Transverse colon (tissue), 4 donors: ENCODE results near the gene APIP. TPM values are rescaled to one million over a fixed set of nuclear protein-coding genes. Genes with fewer than 3 reads are reported as not detected.

Experiments
- DNase-seq: peaks from one replicate; pipeline ENCODE4 v3.0.0-alpha.2; 2019
- H3K27ac ChIP-seq, 4 donors: fragments of 200-600 bp; sonication (generic); 2 replicates each; pipeline ENCODE4 v1.5.1; 2016 to 2018; ENCODE audit warnings: inconsistent platforms in 4 of 4
- H3K27me3 ChIP-seq: fragments of 200-600 bp; sonication (generic); 2 replicates; pipeline ENCODE4 v1.5.1; 2017; ENCODE audit warnings: inconsistent platforms
- H3K36me3 ChIP-seq, 4 donors: fragments of 200-600 bp; sonication (generic); 2 replicates each; pipeline ENCODE4 v1.5.1; 2017 to 2019; ENCODE audit warnings: inconsistent platforms in 4 of 4
- H3K4me1 ChIP-seq, 4 donors: fragments of 200-600 bp; sonication (generic); 2 replicates each; pipeline ENCODE4 v1.5.1; 2017 to 2020; ENCODE audit warnings: inconsistent platforms in 4 of 4
- H3K4me3 ChIP-seq, 4 donors: fragments of 200-600 bp; sonication (generic); 1 replicate in 1 of 4; 2 replicates in 3 of 4; pipeline versions ENCODE4 v1.5.1 to v1.6.1; 2017 to 2019; ENCODE audit warnings: inconsistent platforms in 4 of 4
- H3K9me3 ChIP-seq, 2 donors: fragments of 200-600 bp; sonication (generic); 2 replicates each; pipeline ENCODE4 v1.5.1; 2017 to 2019; ENCODE audit warnings: inconsistent platforms in 2 of 2
- EP300 ChIP-seq: sonication (generic); formaldehyde crosslinking; IDR thresholded peaks from one replicate; pipeline ENCODE4 v1.6.1; 2017; ENCODE audit warnings: antibody characterized with exemption, low read depth
- POLR2A ChIP-seq: fragments of 450-650 bp; IDR thresholded peaks from one replicate; pipeline ENCODE4 v1.6.1; 2016; ENCODE audit warnings: antibody characterized with exemption, mild to moderate bottlenecking, moderate library complexity
- POLR2AphosphoS5 ChIP-seq, 3 donors: sonication (generic); formaldehyde crosslinking; IDR thresholded peaks; one replicate each; pipeline ENCODE4 v1.6.1; 2016; ENCODE audit warnings: antibody characterized with exemption in 3 of 3
- WGBS, 2 donors: methylation state at CpG; one replicate each; pipeline ENCODE4 v1.1.5; 2018; ENCODE audit warnings: low coverage in 1 of 2; 5-methylcytosine and 5-hydroxymethylcytosine counted together
- in situ Hi-C, 4 donors: fragments of 200-750 bp; cut with MboI; loops; one replicate each; pipeline versions ENCODE4 v1.15.0 to v1.15.1; 2017; ENCODE audit warnings: low sequenced_read_pairs in 3 of 4, low pct_ligation_motif_present in 1 of 4, low pct_unique_long_range_greater_than_20kb in 1 of 4
- intact Hi-C: fragments of 100-400 bp; cut with DNase I; formaldehyde crosslinking; loops from one replicate; pipeline ENCODE4 v1.15.1; 2023; ENCODE audit warnings: low total_unique reads
- total RNA-seq, 4 donors: library from RNA; depleted of rRNA; stranded (reverse); fragments of >200 nt; gene quantifications; one replicate each; pipeline ENCODE4 v1.1.0, GENCODE V29; 2016
- TF ChIP-seq, protein P1 (sequence below), 5 experiments: fragments of 200-600 bp in 3 of 5; fragments of 450-650 bp in 2 of 5; sonication (generic) in 3 of 5; IDR thresholded peaks; 1 replicate in 2 of 5; 2 replicates in 3 of 5; pipeline ENCODE4 v1.5.1; 2016 to 2017; ENCODE audit warnings: antibody characterized with exemption in 5 of 5, inconsistent platforms in 3 of 5, mild to moderate bottlenecking in 2 of 5, moderate library complexity in 1 of 5

APIP gene
- total RNA-seq, 4 donors from 2014 or later: 9.2 to 44.3 (median 14.6) TPM

DNA sequence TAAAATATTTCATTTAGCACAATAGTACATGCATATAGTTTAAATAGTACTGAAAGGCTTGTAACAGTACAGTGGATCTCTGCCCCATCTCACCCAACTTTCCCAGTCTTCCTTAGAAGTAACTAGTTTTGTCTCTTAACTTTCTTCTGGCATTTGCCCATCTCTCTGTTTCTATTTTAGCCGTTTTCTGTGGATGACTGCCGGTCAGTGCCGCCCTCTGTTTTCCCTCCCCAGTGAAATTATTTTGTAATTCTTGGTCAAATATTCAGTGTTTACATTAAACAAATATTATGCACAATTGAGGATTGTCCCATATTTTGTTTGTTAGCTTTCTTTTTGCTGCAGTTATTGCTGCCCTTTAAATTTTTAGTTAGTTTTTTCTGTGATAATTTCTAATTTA is 8.5 kb upstream of the APIP start:
- 38 to 61% methylated on average over 3 of the region's 3 CpGs for WGBS, 2 donors
- Histone ChIP-seq H3K27me3 (no peaks in the 10 kb centered on the region), H3K27ac (no peak overlapping the region), H3K9me3 (no peaks in the 10 kb centered on the region), H3K4me1 (peaks cover 3 to 35% (median 14%) of the 10 kb centered on the region in 4 donors), H3K36me3 (no peaks in the 10 kb centered on the region), H3K4me3 (no peak overlapping the region)
- DNase-seq: no peak
- intact Hi-C loops (loop anchor here (5.0 kb wide), 1 partner anchor 468 kb away; no protein-coding TSS in a partner anchor), in situ Hi-C loops (loop anchor here (5.0 to 10.0 kb wide), 4 partner anchors 380 to 468 kb away; no protein-coding TSS in a partner anchor)
- TF ChIP-seq, protein P1, sequence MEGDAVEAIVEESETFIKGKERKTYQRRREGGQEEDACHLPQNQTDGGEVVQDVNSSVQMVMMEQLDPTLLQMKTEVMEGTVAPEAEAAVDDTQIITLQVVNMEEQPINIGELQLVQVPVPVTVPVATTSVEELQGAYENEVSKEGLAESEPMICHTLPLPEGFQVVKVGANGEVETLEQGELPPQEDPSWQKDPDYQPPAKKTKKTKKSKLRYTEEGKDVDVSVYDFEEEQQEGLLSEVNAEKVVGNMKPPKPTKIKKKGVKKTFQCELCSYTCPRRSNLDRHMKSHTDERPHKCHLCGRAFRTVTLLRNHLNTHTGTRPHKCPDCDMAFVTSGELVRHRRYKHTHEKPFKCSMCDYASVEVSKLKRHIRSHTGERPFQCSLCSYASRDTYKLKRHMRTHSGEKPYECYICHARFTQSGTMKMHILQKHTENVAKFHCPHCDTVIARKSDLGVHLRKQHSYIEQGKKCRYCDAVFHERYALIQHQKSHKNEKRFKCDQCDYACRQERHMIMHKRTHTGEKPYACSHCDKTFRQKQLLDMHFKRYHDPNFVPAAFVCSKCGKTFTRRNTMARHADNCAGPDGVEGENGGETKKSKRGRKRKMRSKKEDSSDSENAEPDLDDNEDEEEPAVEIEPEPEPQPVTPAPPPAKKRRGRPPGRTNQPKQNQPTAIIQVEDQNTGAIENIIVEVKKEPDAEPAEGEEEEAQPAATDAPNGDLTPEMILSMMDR (IDR thresholded peaks at IDR 0.05): no peak
- TF ChIP-seq POLR2AphosphoS5 (IDR thresholded peaks at IDR 0.05): no peak
- no peak for TF ChIP-seq EP300
- no peak for TF ChIP-seq POLR2A

DNA sequence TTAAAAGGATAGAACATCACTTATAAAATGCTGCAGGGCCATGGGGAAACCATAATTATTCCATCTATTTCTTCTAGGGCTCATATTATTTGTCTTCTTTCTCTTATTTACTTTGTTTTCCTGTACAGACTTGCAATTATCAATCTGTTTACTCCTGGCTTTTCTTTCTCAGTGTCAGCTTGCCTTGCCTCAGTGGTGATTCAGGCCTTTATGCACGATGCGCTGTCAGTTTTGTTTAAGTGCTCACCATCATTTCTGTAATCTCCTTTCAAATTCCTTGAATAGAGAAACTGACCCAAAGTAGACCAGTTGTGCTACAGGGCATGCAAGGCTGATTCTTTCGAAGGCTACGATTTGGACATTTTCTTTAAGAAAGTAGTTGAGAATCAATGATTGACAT is 5.0 kb upstream of the APIP start:
- Histone ChIP-seq H3K36me3 (no peaks in the 10 kb centered on the region), H3K27me3 (no peaks in the 10 kb centered on the region), H3K4me1 (peaks cover 3 to 36% (median 18%) of the 10 kb centered on the region in 4 donors), H3K9me3 (no peaks in the 10 kb centered on the region), H3K4me3 (no peak overlapping the region), H3K27ac (no peak overlapping the region)
- 97 to 98% methylated on average over 4 of the region's 4 CpGs for WGBS, 2 donors
- TF ChIP-seq POLR2A (no peak), POLR2AphosphoS5 (IDR thresholded peaks at IDR 0.05) (no peak), EP300 (no peak)
- TF ChIP-seq, protein P1 (IDR thresholded peaks at IDR 0.05): no peak
- intact Hi-C loops (loop anchor here (5.0 kb wide), 1 partner anchor 471 kb away; no protein-coding TSS in a partner anchor), in situ Hi-C loops (loop anchor here (5.0 to 10.0 kb wide), 4 partner anchors 384 to 471 kb away; no protein-coding TSS in a partner anchor)
- no peak for DNase-seq

DNA sequence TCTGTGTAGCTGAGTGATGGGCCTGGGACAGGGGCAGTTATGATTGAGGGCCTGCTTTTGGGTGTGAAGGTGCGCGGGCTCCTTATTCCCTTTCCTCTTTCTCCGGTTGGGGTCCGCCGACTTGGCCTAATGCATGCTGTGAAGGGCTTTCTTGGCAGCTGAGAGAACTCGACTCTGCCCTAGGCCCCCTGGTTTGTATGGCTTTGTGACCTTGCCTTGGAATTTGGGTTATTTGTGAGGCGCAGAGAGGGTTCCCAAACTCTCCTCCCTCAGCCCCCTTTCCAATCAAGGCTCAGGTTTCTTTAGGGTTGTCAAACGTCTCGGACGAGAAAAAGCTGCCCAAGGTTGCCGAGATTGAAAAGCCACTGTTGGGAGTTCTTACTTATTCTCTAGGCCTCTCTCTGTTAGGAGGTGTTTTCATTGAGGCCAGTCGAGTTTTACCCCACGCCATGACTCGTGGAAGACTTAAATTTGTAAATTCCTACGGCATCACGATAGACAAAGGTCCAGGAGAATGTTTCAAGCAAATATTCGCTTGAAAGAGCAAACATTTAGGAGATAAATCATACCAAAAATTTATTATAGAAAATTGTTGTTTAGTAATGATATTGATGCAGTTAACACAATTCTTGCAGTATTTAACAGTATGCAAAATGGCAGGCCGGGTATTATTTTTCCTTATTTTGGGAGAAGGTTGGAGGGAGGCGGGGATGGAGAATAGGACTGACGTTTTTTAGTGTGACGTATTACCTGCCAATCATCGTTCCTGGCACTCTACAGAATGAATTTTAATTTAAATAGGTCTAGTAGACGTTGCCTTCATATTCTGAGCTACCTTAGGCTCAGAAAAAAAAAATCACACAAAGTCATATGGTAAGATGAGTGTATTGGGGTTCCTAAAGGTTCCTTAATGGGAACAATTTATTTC is 928 bp upstream of the APIP start:
- Histone ChIP-seq H3K4me1 (peaks cover 9 to 30% (median 18%) of the 10 kb centered on the region in 4 donors), H3K27ac (peak overlapping the region; percentile 93 to 96 (median 96)), H3K36me3 (no peaks in the 10 kb centered on the region), H3K27me3 (no peaks in the 10 kb centered on the region), H3K9me3 (no peaks in the 10 kb centered on the region), H3K4me3 (peak overlapping the region; percentile 77 to 84 (median 80))
- WGBS, 2 donors: 14 to 38% methylated on average over 9 to 23 of the region's 23 CpGs
- intact Hi-C loops (no loop called here), in situ Hi-C loops (no loop called here)
- no peak for DNase-seq
- no peak for TF ChIP-seq EP300
- no peak for TF ChIP-seq POLR2AphosphoS5 (IDR thresholded peaks at IDR 0.05)
- TF ChIP-seq, protein P1 (IDR thresholded peaks at IDR 0.05): no peak
- no peak for TF ChIP-seq POLR2A
